SH-SY5Y (cell line): ENCODE results near the gene NAA20.

Experiments
- GATA2 ChIP-seq: IDR thresholded peaks from 2 replicates; pipeline ENCODE4 v1.6.1; 2011; ENCODE audit warnings: mild to moderate bottlenecking, low read depth, low read length
- GATA3 ChIP-seq: IDR thresholded peaks from 2 replicates; pipeline ENCODE4 v1.6.1; 2011; ENCODE audit warnings: low read depth, mild to moderate bottlenecking, low read length, moderate library complexity

Gene NAA20

DNA sequence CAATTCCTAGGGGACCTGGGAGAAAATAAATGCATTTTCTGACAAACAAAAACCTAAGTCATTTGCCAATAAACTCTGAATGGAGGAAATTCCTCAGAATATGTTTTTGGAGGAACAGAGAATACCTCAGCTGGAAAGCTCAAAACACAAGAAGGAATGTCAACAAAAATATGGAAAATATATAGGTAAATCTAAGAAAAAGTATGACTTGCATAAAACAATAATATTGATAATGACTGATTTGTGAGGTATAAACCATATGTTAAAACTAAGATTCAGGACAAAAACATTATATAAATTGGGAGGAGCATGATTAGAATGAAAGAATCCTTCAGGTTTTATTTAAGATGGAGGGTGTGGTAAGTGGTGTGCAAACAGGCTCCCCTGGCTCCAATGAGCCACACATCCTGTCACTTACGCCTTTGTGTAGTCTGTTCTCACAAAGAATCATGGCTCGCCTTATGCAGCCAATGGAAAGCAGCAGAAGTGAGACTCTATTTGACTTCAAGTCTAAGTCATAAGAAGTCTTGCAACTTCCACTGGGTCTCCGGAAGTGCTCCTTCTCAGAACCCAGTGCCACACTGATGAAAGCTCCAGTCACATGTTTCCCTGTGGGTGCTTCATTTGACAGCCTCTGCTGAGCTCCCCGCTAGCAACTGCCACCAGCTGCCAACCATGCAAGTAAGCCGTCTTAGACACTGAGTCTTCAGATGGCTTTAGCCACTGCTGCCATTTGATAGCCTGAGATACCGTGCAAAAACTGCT, 43.3 kb downstream of the NAA20 start:
- no peak for TF ChIP-seq GATA3
- TF ChIP-seq GATA2, result no peak

DNA sequence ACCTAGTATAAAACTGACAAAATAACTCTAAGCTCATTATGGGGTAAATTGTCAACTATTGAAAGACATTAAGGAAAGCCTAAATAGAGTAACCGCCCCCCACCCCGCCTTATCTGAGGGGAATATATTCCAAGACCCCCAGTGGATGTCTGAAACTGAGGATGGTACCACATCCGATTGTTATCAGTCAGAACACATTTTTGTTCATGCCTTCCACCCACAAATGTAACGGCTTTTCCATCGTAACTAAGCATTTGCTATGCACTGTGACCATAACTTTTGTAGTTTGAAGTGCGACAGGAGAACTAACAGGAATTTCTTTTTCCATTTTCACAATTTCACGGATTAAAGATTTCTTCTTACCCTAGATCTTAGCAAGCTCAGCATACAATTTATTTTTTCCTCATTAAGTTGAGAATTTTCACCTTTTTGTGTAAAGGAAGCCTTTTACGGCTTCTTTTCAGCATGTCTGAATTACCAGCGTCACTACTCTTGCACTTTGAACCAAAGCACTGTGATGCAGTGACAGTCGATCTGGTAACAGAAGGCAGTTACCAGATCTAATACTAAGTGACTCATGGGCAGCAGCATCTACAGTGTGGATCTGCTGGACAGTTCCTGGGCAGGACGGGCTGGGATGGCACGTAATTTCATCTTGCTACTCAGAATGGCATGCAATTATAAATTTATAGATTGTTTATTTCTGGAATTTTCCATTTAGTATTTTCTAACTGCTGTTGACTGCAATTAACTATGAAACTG, 47.0 kb downstream of the NAA20 start:
- TF ChIP-seq GATA2 (no peak), GATA3 (no peak)

DNA sequence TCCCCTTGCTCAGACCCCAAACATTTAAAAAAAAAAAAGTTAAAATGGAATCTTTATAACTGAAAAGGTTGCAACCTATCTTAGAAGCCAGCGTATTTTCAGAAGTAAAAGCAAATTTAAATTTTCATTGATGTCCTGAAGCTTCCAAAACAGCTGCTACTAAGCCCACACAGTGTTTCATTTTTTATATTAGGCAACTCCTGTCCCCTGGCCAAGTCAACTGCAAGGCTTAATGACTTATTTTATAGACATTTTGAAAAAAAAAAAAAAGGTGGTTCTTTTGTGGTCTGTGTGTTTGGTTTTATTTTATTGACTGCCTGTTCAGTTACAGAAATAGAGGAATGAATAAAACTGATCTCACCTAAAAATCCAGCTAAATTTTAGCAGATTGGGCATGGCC, 48.2 kb downstream of the NAA20 start:
- TF ChIP-seq GATA3, result no peak
- no peak for TF ChIP-seq GATA2

GRCh38 chr20:20070871-20071726, 53.9 kb downstream of the NAA20 start:
- TF ChIP-seq GATA3 (no peak), GATA2 (no peak)

- TF ChIP-seq GATA2 (no peak), GATA3 (no peak)
These were observed 56.7 kb downstream of the NAA20 start for GRCh38 chr20:20073801-20074371.

GRCh38 chr20:20075032-20075431, 57.9 kb downstream of the NAA20 start:
- no peak for TF ChIP-seq GATA2
- no peak for TF ChIP-seq GATA3

DNA sequence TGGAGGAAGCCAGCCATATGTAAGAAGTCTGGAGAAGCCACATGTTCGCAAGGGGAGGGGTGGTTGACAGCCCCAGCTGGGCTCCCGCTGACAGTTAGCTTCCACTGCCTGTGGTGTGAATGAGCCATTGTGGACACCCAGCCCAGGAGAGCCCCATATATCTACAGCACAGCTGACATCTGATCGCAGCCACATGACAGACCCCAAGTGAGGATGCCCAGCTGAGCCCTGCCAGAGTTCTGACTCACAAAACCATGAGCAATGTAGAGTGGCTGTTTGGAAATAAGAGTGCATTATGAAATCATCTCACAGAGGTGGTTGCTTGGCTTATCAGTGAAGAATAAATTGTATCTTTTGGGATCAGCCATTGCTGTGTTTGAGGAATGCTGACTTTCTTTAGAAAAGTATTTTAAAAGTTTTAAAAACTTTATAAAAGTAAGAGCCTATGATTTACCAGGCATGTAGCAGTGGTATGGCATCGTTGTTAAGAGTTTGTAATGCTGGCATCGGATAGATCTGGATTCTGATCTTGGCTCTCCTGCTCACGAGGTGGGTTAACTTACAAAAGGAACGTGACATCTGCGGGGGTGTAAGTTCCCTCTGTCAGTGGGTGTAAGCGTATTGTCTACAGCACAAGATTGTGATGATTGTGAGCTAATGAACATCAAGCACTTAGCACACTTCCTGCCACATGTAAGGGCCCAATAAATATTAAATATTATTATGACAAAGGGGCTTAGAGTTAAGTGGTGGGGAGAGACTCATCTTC, 59.3 kb downstream of the NAA20 start:
- no peak for TF ChIP-seq GATA2
- no peak for TF ChIP-seq GATA3

DNA sequence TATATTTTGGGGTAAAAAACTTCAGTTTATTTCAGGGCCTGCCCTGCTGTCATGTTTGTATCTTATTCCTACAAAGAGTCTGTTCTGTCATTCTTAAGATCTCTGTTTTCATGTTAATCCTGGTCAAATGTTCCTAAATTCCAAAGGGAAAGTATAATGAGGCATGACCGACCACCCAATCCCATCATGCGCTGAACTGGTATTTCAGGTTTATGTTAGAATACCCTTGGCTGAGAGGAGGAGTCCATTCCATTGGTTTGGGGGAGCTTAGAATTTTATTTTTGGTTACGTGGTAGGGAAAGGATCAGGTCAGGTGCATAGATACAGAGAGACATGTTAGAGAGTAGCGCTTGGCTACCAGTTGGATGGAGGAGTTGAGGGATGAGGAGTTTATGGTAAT, 60.9 kb downstream of the NAA20 start:
- TF ChIP-seq GATA3, result no peak
- TF ChIP-seq GATA2, result no peak

DNA sequence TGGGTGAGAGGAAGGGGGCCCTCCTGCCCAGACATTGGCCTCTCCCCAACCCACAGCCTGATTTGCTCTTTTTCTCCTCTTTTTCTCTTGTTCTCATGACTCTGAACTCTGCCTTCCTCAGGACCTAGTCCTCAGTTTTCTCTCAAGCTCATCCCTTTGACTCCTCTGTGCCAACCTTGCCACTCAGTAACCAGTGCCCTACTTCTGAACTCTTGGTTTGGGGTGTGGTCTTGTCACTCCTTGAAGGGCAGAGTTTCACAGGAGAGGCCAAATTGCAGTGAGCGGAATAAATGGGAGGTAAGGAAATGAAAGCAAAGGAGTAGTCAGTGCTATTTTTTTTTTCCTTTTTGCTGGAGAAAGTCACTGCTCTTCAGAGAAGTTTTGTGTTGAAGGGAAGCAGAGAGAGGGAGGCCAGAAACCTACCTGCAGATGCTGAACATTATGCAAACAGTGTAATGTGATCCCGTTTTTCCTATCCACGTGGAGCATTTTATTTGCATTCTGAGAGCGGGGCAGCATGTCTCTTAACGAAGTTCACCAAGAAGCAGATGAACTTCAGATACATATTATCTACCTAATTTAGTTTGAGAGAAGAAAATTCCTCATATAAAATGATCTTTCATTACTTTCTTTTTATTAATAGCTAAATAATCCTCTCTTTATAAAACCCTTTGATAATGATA, 62.1 kb downstream of the NAA20 start:
- TF ChIP-seq GATA2 (no peak), GATA3 (no peak)
